Measurements from ENCODE around the gene ATP6V1F. TPM values are rescaled to one million over a fixed set of nuclear protein-coding genes. Genes with fewer than 3 reads are reported as not detected.
"Not testable (repeated sequence)": the region's sequence is repeated elsewhere in the genome, so short reads cannot be mapped to it uniquely, and the experiment has no call there.

Gene ATP6V1F
- total RNA-seq, 6 experiments from 2014 or later = 179 to 212 (median 193) TPM

- Mint-ChIP-seq H3K4me3 (peak overlapping the region; percentile 88), H3K4me1 (ENCODE audit: low read depth) (peaks cover 14% of the 10 kb centered on the region)
These were observed 46.3 kb downstream of the ATP6V1F start for GRCh38 chr7:128908750-128909624.

GRCh38 chr7:128909625-128910568 lies 47.2 kb downstream of the ATP6V1F start:
- peak; percentile 29 for DNase-seq
- no peak for TF ChIP-seq CTCF (IDR thresholded peaks at IDR 0.05)
- no peak overlapping the region for H3K27ac Mint-ChIP-seq

More at GRCh38 chr7:128908750-128909624, 46.3 kb downstream of the ATP6V1F start:
- Mint-ChIP-seq H3K36me3 (ENCODE audit: low read depth) (no peaks in the 10 kb centered on the region), H3K27me3 (ENCODE audit: insufficient read depth) (peaks cover 41% of the 10 kb centered on the region), H3K9me3 (no peaks in the 10 kb centered on the region), H3K27ac (no peak overlapping the region)
- DNase-seq = no peak
- no peak for TF ChIP-seq CTCF (IDR thresholded peaks at IDR 0.05)

GRCh38 chr7:128910569-128910945 lies 47.9 kb downstream of the ATP6V1F start, which contains the start of gene KCP:
TSS of gene KCP (minus strand) at chr7:128910709. CDS start at chr7:128910676, 33 bp downstream.
- Mint-ChIP-seq H3K4me1 (ENCODE audit: low read depth) (peaks cover 18% of the 10 kb centered on the region), H3K36me3 (ENCODE audit: low read depth) (no peaks in the 10 kb centered on the region), H3K4me3 (peak within 1 kb of the TSS; percentile 88), H3K27ac (no peak within 1 kb of the TSS), H3K27me3 (ENCODE audit: insufficient read depth) (peaks cover 40% of the 10 kb centered on the region), H3K9me3 (no peaks in the 10 kb centered on the region)
- DNase-seq = no peak
- TF ChIP-seq CTCF (IDR thresholded peaks at IDR 0.05) = no peak

More at GRCh38 chr7:128909625-128910568, 47.2 kb downstream of the ATP6V1F start:
- peaks cover 42% of the 10 kb centered on the region for H3K27me3 Mint-ChIP-seq (ENCODE audit: insufficient read depth)
- no peaks in the 10 kb centered on the region for H3K36me3 Mint-ChIP-seq (ENCODE audit: low read depth)
- peaks cover 14% of the 10 kb centered on the region for H3K4me1 Mint-ChIP-seq (ENCODE audit: low read depth)
- peak overlapping the region; percentile 88 for H3K4me3 Mint-ChIP-seq
- no peaks in the 10 kb centered on the region for H3K9me3 Mint-ChIP-seq

- DNase-seq = no peak
- Mint-ChIP-seq H3K9me3 (no peaks in the 10 kb centered on the region), H3K4me1 (ENCODE audit: low read depth) (peaks cover 18% of the 10 kb centered on the region), H3K36me3 (ENCODE audit: low read depth) (no peaks in the 10 kb centered on the region), H3K4me3 (no peak overlapping the region), H3K27ac (no peak overlapping the region), H3K27me3 (ENCODE audit: insufficient read depth) (peaks cover 36% of the 10 kb centered on the region)
- TF ChIP-seq CTCF (IDR thresholded peaks at IDR 0.05) = no peak
These were observed 48.9 kb downstream of the ATP6V1F start for GRCh38 chr7:128911423-128912031.

GRCh38 chr7:128912281-128912680 lies 49.6 kb downstream of the ATP6V1F start:
- no peak for DNase-seq
- Mint-ChIP-seq H3K4me1 (ENCODE audit: low read depth) (peaks cover 18% of the 10 kb centered on the region), H3K9me3 (no peaks in the 10 kb centered on the region), H3K4me3 (no peak overlapping the region), H3K27me3 (ENCODE audit: insufficient read depth) (peaks cover 43% of the 10 kb centered on the region), H3K27ac (no peak overlapping the region), H3K36me3 (ENCODE audit: low read depth) (no peaks in the 10 kb centered on the region)
- no peak for TF ChIP-seq CTCF (IDR thresholded peaks at IDR 0.05)

GRCh38 chr7:128912709-128913495 lies 50.2 kb downstream of the ATP6V1F start:
- H3K9me3 Mint-ChIP-seq; DNase-seq; H3K27ac Mint-ChIP-seq; H3K36me3 Mint-ChIP-seq (ENCODE audit: low read depth); H3K4me3 Mint-ChIP-seq: not testable (repeated sequence)
- peaks cover 45% of the 10 kb centered on the region for H3K27me3 Mint-ChIP-seq (ENCODE audit: insufficient read depth)
- H3K4me1 Mint-ChIP-seq (ENCODE audit: low read depth) = peaks cover 18% of the 10 kb centered on the region

All from HFFc6 (cell line).